GM10266 (cell line): ENCODE measurements around the gene CEP19.
A peak's percentile ranks its signal among the peaks of the same experiment; 100 is the strongest.

Experiments used
- DNase-seq: peaks from one replicate; pipeline ENCODE4 v3.0.0; 2012; ENCODE audit errors: extremely low spot score
- TF ChIP-seq, protein P1 (sequence below): IDR thresholded peaks from 2 replicates; pipeline ENCODE4 v1.5.1; 2012; ENCODE audit warnings: mild to moderate bottlenecking, low read depth; ENCODE audit not compliant: control insufficient read depth, insufficient read depth; ENCODE audit errors: missing control alignments

The CEP19 gene

DNA sequence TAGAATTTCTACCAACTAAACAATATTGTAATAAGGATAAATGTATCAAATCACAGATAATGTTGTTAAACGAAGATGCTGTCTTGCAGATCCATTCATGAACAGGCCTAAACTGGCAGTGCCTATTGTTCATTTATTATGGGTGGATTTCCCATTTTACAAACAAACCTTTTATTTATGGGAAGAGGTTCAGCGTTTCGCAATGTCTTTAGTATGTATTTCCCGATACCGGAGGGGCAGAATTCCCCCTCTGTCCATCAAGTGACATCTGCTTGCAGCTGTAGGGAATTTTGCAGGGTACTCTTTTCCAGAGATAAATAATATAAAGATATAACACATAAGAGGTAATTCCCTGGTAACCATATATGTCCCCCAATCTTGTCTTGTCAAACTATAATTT is 5.7 kb downstream of the CEP19 start:
- DNase-seq = no peak
- TF ChIP-seq, protein P1, sequence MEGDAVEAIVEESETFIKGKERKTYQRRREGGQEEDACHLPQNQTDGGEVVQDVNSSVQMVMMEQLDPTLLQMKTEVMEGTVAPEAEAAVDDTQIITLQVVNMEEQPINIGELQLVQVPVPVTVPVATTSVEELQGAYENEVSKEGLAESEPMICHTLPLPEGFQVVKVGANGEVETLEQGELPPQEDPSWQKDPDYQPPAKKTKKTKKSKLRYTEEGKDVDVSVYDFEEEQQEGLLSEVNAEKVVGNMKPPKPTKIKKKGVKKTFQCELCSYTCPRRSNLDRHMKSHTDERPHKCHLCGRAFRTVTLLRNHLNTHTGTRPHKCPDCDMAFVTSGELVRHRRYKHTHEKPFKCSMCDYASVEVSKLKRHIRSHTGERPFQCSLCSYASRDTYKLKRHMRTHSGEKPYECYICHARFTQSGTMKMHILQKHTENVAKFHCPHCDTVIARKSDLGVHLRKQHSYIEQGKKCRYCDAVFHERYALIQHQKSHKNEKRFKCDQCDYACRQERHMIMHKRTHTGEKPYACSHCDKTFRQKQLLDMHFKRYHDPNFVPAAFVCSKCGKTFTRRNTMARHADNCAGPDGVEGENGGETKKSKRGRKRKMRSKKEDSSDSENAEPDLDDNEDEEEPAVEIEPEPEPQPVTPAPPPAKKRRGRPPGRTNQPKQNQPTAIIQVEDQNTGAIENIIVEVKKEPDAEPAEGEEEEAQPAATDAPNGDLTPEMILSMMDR = no peak

DNA sequence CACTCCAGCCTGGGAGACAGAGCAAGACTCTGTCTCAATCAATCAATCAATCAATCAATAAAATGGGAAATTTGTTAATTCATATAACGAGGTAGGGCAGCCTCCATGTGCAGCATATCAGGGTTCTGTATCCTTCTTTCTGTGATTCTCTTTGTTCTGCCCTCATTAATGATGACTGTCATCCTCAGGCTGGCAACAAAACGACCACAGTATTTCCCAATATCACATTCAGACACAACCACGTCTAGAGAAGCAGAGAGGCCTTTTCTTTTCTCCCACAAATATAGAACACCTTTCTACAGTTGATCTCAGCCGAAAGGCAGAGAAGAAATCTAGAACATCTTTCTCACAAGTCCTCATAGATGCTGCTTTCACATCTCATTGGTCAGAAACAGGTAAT is 11.2 kb downstream of the CEP19 start:
- TF ChIP-seq, protein P1 = no peak
- no peak for DNase-seq

- TF ChIP-seq, protein P1 = no peak
- no peak for DNase-seq
Measured at GRCh38 chr3:196699749-196700148, 12.3 kb downstream of the CEP19 start.

DNA sequence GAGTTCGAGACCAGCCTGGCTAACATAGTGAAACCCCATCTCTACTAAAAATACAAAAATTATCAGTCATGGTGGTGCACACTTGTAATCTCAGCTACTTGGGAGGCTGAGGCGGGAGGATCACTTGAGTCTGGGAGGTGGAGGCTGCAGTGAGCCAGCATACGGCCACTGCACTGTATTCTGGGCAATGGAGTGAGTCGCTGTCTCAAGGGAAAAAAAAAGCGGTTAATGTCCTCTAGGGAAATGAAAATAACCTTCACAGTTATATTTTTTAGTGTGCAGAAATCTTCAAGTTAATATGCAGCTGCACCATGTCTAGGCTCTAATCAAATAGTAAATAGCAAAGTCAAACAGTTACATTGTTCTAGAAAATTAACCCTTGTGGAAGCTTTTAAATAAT is 14.8 kb downstream of the CEP19 start:
- TF ChIP-seq, protein P1 = no peak
- no peak for DNase-seq

DNA sequence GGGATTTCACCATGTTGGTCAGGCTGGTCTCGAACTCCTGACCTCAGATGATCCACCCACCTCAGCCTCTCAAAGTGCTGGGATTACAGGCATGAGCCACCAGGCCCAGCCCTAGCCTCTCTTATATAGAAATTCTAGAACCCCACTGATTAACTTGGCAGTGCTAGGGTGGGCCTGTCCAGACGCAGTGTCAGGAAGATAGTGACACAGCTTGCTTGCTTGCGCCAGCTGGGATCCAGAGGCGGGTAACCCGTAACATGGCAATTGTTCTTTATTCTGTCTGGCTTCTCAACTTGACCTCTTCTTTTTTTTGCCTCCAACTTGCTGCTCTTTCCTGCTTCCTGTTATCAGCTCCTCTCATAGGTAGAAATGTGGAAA is 16.2 kb downstream of the CEP19 start:
- no peak for DNase-seq
- TF ChIP-seq, protein P1 = no peak

DNA sequence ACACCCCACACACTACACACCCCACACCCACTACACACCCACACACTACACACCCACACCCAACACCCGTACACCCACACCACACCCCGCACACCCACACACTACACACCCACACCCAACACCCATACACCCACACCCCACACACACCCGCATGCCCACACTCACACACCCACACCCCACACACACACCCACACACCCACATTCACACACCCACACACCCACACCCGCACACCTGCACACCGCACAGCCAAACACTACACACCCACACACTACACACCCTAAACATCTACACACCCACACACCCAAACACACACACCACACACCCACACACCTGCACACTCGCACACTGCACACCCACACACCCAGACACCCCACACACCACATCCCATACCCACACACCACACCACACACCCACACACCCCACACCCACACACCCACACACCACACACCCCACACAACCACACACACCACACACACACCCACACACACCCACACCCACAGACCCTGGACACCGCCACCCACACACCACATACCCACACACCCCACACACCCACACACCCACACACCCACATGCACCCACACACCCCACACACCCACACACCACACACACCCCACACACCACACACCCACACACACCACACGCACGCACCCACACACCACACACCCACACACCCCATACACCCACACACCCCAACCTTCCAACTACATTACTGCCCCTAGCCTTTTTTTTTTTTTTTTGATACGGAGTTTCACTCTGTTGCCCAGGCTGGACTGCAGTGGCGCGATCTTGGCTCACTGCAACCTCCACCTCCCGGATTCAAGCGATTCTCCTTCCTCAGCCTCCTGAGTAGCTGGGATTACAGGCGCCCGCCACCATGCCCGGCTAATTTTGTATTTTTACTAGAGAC is 16.9 kb downstream of the CEP19 start:
- DNase-seq = no peak
- TF ChIP-seq, protein P1 = no peak

DNA sequence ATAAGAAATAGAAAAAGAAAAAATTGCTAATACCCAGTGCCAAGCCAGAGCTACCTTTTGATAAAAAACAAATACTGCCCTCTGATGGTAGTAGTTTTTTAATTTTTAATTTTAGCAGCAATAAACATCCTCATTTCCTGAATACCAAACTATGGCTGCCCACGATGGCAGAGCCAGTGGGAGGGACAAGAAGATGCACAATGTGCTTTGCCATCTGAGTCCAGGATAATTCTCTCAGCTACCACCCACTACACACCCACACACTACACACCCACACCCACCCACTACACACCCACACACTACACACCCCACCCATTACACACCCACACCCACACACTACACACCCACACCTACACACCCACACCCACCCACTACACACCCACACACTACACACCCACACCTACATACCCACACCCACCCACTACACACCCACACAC is 17.8 kb downstream of the CEP19 start:
- peak; percentile 61 for DNase-seq

More for the DNA sequence above, 17.8 kb downstream of the CEP19 start:
- TF ChIP-seq, protein P1 = peak; percentile 18
